Measurements from ENCODE around the gene PRDX4.

Gene PRDX4

DNA sequence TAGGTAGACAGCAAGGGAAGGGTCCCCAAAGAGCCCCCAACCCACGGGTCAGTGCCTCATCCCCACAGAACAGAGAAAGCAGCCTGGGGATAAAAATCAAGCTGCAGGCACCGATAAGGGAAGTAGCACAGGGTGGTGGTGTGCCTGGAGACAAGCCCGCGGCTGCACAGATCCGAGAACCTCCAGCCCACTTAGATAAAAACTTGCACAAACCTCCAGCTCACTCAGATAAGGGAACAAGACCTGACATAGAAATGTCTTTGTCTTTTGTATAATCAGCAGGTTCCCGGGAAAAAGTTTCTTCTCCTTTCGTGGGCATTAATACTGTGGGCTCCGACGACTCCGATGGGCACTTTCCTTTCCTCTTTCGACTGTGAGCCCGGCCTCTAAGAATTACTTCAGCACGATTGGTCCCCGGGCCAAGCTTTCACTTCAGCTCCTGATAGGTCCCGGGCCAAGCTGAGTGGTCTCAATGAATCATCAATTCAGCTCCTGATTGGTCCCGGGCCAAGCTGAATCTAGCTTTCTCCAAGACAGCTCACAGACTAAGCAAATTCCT lies 32.4 kb downstream of the PRDX4 start:
- peaks cover 2% of the 10 kb centered on the region; the same call in 1 of the 2 replicates for H3K4me1 ChIP-seq (ENCODE audit: insufficient read depth, low read length)
- no peaks in the 10 kb centered on the region for H3K36me3 ChIP-seq (ENCODE audit: insufficient read depth, low read length)
- ATAC-seq (ENCODE audit: insufficient read depth, low read depth) (no peak), DNase-seq (no peak)
- TF ChIP-seq EZH2 (IDR thresholded peaks at IDR 0.05; ENCODE audit: borderline replicate concordance, low read depth, low read length, severe bottlenecking) (no peak), CTCF (IDR thresholded peaks at IDR 0.05; ENCODE audit: borderline replicate concordance, extremely low read depth, low read length, poor library complexity, severe bottlenecking) (no peak)
- no peak overlapping the region for H3K4me2 ChIP-seq (ENCODE audit: insufficient read depth, low read length)
- no peaks in the 10 kb centered on the region for H3K9me3 ChIP-seq (ENCODE audit: insufficient read depth, low read length, severe bottlenecking)
- H4K20me1 ChIP-seq (ENCODE audit: insufficient read depth, low read length): no peaks in the 10 kb centered on the region
- H2AFZ ChIP-seq (ENCODE audit: low read depth, low read length): no peak overlapping the region
- H3K9ac ChIP-seq (ENCODE audit: low read depth, low read length): no peak overlapping the region
- no peak overlapping the region for H3K4me3 ChIP-seq (ENCODE audit: low read depth in 1 of 2, low read length in 2 of 2)
- H3K27ac ChIP-seq (ENCODE audit: low read length): no peak overlapping the region
- no peaks in the 10 kb centered on the region for H3K27me3 ChIP-seq (ENCODE audit: insufficient read depth, low read length, poor library complexity)
- H3K79me2 ChIP-seq (ENCODE audit: insufficient read depth, low read length): no peaks in the 10 kb centered on the region

GRCh38 chrX:23704673-23705206 lies 37.4 kb downstream of the PRDX4 start:
- no peaks in the 10 kb centered on the region for H3K9me3 ChIP-seq (ENCODE audit: insufficient read depth, low read length, severe bottlenecking)
- H3K9ac ChIP-seq (ENCODE audit: low read depth, low read length): no peak overlapping the region
- H2AFZ ChIP-seq (ENCODE audit: low read depth, low read length): no peak overlapping the region
- H3K4me1 ChIP-seq (ENCODE audit: insufficient read depth, low read length): no peaks in the 10 kb centered on the region
- no peaks in the 10 kb centered on the region for H3K79me2 ChIP-seq (ENCODE audit: insufficient read depth, low read length)
- H4K20me1 ChIP-seq (ENCODE audit: insufficient read depth, low read length): no peaks in the 10 kb centered on the region
- ATAC-seq (ENCODE audit: insufficient read depth, low read depth) (no peak), DNase-seq (no peak)
- no peaks in the 10 kb centered on the region for H3K36me3 ChIP-seq (ENCODE audit: insufficient read depth, low read length)
- no peak overlapping the region for H3K4me3 ChIP-seq (ENCODE audit: low read depth in 1 of 2, low read length in 2 of 2)
- H3K4me2 ChIP-seq (ENCODE audit: insufficient read depth, low read length): no peak overlapping the region
- H3K27me3 ChIP-seq (ENCODE audit: insufficient read depth, low read length, poor library complexity): no peaks in the 10 kb centered on the region
- TF ChIP-seq CTCF (IDR thresholded peaks at IDR 0.05; ENCODE audit: borderline replicate concordance, extremely low read depth, low read length, poor library complexity, severe bottlenecking) (no peak), EZH2 (IDR thresholded peaks at IDR 0.05; ENCODE audit: borderline replicate concordance, low read depth, low read length, severe bottlenecking) (no peak)
- no peak overlapping the region for H3K27ac ChIP-seq (ENCODE audit: low read length)

- no peak for TF ChIP-seq EZH2 (IDR thresholded peaks at IDR 0.05; ENCODE audit: borderline replicate concordance, low read depth, low read length, severe bottlenecking)
- TF ChIP-seq CTCF (IDR thresholded peaks at IDR 0.05; ENCODE audit: borderline replicate concordance, extremely low read depth, low read length, poor library complexity, severe bottlenecking): no peak
- no peak overlapping the region for H3K9ac ChIP-seq (ENCODE audit: low read depth, low read length)
- no peaks in the 10 kb centered on the region for H3K79me2 ChIP-seq (ENCODE audit: insufficient read depth, low read length)
- no peak overlapping the region for H3K4me2 ChIP-seq (ENCODE audit: insufficient read depth, low read length)
- H3K36me3 ChIP-seq (ENCODE audit: insufficient read depth, low read length): no peaks in the 10 kb centered on the region
- no peaks in the 10 kb centered on the region for H4K20me1 ChIP-seq (ENCODE audit: insufficient read depth, low read length)
- H3K9me3 ChIP-seq (ENCODE audit: insufficient read depth, low read length, severe bottlenecking): no peaks in the 10 kb centered on the region
- ATAC-seq (ENCODE audit: insufficient read depth, low read depth): no peak
- H3K27ac ChIP-seq (ENCODE audit: low read length): no peak overlapping the region
- H3K27me3 ChIP-seq (ENCODE audit: insufficient read depth, low read length, poor library complexity): no peaks in the 10 kb centered on the region
- H3K4me1 ChIP-seq (ENCODE audit: insufficient read depth, low read length): no peaks in the 10 kb centered on the region
- no peak overlapping the region for H3K4me3 ChIP-seq (ENCODE audit: low read depth in 1 of 2, low read length in 2 of 2)
- H2AFZ ChIP-seq (ENCODE audit: low read depth, low read length): no peak overlapping the region
- DNase-seq: no peak
Measured at GRCh38 chrX:23705235-23705634, 37.9 kb downstream of the PRDX4 start.
